IMR-90 (cell line): Measurements from ENCODE around the gene PRSS38.

ENCODE experiments used
- CEBPB ChIP-seq: IDR thresholded peaks from 2 replicates; pipeline ENCODE4 v1.6.1; 2012; ENCODE audit warnings: low read depth, low read length, improper control_type of control experiment
- MXI1 ChIP-seq: IDR thresholded peaks from 2 replicates; pipeline ENCODE4 v1.6.1; 2012; ENCODE audit warnings: low read depth, mild to moderate bottlenecking, low read length, moderate library complexity, borderline replicate concordance
- NFE2L2 ChIP-seq: fragments of 150-350 bp; IDR thresholded peaks from 2 replicates; pipeline ENCODE4 v1.6.1; 2016; ENCODE audit warnings: low read depth, mild to moderate bottlenecking, low read length
- POLR2A ChIP-seq: IDR thresholded peaks from 2 replicates; pipeline ENCODE4 v1.6.1; 2012; ENCODE audit warnings: mild to moderate bottlenecking, low read depth, low read length
- RAD21 ChIP-seq: IDR thresholded peaks from 2 replicates; pipeline ENCODE4 v1.6.1; 2012; ENCODE audit warnings: low read length, improper control_type of control experiment
- RFX5 ChIP-seq: IDR thresholded peaks from 2 replicates; pipeline ENCODE4 v1.8.0; 2012; ENCODE audit warnings: low read depth, mild to moderate bottlenecking, low read length, moderate library complexity
- SMC3 ChIP-seq: fragments of 150-350 bp; IDR thresholded peaks from 2 replicates; pipeline ENCODE4 v1.6.1; 2016; ENCODE audit warnings: low read depth, mild to moderate bottlenecking, antibody characterized with exemption, low read length, moderate library complexity
- TF ChIP-seq, protein P1 (sequence below): conservative IDR thresholded peaks from 2 replicates; pipeline ENCODE4 v1.5.1; 2012; ENCODE audit warnings: mild to moderate bottlenecking, low read depth, low read length, improper control_type of control experiment
- TF ChIP-seq, protein P2 (sequence below): fragments of 150-350 bp; IDR thresholded peaks from 2 replicates; pipeline ENCODE4 v1.6.1; 2017; ENCODE audit warnings: mild to moderate bottlenecking, antibody characterized with exemption, low read length, low read depth

GRCh38 chr1:227786673-227787512, 28.6 kb upstream of the PRSS38 start:
- TF ChIP-seq, protein P1, sequence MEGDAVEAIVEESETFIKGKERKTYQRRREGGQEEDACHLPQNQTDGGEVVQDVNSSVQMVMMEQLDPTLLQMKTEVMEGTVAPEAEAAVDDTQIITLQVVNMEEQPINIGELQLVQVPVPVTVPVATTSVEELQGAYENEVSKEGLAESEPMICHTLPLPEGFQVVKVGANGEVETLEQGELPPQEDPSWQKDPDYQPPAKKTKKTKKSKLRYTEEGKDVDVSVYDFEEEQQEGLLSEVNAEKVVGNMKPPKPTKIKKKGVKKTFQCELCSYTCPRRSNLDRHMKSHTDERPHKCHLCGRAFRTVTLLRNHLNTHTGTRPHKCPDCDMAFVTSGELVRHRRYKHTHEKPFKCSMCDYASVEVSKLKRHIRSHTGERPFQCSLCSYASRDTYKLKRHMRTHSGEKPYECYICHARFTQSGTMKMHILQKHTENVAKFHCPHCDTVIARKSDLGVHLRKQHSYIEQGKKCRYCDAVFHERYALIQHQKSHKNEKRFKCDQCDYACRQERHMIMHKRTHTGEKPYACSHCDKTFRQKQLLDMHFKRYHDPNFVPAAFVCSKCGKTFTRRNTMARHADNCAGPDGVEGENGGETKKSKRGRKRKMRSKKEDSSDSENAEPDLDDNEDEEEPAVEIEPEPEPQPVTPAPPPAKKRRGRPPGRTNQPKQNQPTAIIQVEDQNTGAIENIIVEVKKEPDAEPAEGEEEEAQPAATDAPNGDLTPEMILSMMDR, result no peak
- TF ChIP-seq, protein P2, sequence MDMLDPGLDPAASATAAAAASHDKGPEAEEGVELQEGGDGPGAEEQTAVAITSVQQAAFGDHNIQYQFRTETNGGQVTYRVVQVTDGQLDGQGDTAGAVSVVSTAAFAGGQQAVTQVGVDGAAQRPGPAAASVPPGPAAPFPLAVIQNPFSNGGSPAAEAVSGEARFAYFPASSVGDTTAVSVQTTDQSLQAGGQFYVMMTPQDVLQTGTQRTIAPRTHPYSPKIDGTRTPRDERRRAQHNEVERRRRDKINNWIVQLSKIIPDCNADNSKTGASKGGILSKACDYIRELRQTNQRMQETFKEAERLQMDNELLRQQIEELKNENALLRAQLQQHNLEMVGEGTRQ, result no peak
- TF ChIP-seq POLR2A, result no peak
- TF ChIP-seq RFX5, result no peak
- no peak for TF ChIP-seq MXI1
- no peak for TF ChIP-seq CEBPB
- no peak for TF ChIP-seq SMC3
- TF ChIP-seq NFE2L2, result no peak
- no peak for TF ChIP-seq RAD21
